Measurements from ENCODE around the gene NES.

DNA sequence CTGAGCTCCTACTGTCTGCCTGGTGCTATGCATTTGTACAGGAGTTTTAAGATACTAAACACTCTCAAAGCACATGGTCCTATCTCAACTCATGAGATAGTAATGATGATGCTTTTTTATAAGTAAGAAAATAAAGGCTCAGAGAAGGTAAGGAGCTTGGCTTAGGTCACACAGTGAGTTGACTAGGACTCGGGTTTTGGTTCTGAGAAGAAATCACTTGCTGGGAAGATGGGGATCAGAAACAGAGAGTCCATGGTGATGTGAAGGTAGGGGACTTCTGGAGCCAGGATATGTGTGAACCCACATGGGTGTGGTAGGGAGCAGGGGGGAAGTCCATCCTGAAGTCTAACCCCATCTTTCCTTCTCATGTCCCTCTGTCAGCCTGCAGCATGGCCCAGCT is 31.5 kb downstream of the NES start:
- TF ChIP-seq, protein P1, sequence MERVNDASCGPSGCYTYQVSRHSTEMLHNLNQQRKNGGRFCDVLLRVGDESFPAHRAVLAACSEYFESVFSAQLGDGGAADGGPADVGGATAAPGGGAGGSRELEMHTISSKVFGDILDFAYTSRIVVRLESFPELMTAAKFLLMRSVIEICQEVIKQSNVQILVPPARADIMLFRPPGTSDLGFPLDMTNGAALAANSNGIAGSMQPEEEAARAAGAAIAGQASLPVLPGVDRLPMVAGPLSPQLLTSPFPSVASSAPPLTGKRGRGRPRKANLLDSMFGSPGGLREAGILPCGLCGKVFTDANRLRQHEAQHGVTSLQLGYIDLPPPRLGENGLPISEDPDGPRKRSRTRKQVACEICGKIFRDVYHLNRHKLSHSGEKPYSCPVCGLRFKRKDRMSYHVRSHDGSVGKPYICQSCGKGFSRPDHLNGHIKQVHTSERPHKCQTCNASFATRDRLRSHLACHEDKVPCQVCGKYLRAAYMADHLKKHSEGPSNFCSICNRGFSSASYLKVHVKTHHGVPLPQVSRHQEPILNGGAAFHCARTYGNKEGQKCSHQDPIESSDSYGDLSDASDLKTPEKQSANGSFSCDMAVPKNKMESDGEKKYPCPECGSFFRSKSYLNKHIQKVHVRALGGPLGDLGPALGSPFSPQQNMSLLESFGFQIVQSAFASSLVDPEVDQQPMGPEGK (CRISPR knock-in tag; IDR thresholded peaks at IDR 0.05; ENCODE audit: borderline replicate concordance) = no peak
- TF ChIP-seq ZNF565 (CRISPR knock-in tag; conservative IDR thresholded peaks at IDR 0.05; ENCODE audit: low read depth) = no peak
- TF ChIP-seq, protein P2, sequence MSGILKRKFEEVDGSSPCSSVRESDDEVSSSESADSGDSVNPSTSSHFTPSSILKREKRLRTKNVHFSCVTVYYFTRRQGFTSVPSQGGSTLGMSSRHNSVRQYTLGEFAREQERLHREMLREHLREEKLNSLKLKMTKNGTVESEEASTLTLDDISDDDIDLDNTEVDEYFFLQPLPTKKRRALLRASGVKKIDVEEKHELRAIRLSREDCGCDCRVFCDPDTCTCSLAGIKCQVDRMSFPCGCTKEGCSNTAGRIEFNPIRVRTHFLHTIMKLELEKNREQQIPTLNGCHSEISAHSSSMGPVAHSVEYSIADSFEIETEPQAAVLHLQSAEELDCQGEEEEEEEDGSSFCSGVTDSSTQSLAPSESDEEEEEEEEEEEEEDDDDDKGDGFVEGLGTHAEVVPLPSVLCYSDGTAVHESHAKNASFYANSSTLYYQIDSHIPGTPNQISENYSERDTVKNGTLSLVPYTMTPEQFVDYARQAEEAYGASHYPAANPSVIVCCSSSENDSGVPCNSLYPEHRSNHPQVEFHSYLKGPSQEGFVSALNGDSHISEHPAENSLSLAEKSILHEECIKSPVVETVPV (CRISPR knock-in tag; IDR thresholded peaks at IDR 0.05) = no peak
- TF ChIP-seq ZFP3 (CRISPR knock-in tag; IDR thresholded peaks at IDR 0.05) = no peak
- TF ChIP-seq, protein P3, sequence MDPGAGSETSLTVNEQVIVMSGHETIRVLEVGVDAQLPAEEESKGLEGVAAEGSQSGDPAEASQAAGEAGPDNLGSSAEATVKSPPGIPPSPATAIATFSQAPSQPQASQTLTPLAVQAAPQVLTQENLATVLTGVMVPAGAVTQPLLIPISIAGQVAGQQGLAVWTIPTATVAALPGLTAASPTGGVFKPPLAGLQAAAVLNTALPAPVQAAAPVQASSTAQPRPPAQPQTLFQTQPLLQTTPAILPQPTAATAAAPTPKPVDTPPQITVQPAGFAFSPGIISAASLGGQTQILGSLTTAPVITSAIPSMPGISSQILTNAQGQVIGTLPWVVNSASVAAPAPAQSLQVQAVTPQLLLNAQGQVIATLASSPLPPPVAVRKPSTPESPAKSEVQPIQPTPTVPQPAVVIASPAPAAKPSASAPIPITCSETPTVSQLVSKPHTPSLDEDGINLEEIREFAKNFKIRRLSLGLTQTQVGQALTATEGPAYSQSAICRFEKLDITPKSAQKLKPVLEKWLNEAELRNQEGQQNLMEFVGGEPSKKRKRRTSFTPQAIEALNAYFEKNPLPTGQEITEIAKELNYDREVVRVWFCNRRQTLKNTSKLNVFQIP (CRISPR knock-in tag; IDR thresholded peaks at IDR 0.05; ENCODE audit: borderline replicate concordance, low read depth) = no peak
- TF ChIP-seq, protein P4, sequence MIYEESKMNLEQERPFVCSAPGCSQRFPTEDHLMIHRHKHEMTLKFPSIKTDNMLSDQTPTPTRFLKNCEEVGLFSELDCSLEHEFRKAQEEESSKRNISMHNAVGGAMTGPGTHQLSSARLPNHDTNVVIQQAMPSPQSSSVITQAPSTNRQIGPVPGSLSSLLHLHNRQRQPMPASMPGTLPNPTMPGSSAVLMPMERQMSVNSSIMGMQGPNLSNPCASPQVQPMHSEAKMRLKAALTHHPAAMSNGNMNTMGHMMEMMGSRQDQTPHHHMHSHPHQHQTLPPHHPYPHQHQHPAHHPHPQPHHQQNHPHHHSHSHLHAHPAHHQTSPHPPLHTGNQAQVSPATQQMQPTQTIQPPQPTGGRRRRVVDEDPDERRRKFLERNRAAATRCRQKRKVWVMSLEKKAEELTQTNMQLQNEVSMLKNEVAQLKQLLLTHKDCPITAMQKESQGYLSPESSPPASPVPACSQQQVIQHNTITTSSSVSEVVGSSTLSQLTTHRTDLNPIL (CRISPR knock-in tag; IDR thresholded peaks at IDR 0.05; ENCODE audit: low read depth) = no peak
